ENCODE data around the gene MS4A4E.
A peak's percentile ranks its signal among the peaks of the same experiment; 100 is the strongest.

MS4A4E gene

GRCh38 chr11:60274416-60274815, 31.5 kb upstream of the MS4A4E start:
- Histone ChIP-seq H3K4me2 (ENCODE audit: low read depth, low read length, poor library complexity, severe bottlenecking) (no peak overlapping the region), H4K20me1 (ENCODE audit: low read depth, low read length) (no peaks in the 10 kb centered on the region), H3K9ac (ENCODE audit: low read length) (no peak overlapping the region), H3F3A (ENCODE audit: insufficient read depth) (no peaks in the 10 kb centered on the region), H3K4me3 (ENCODE audit: insufficient read depth, low read length, poor library complexity, severe bottlenecking) (no peak overlapping the region), H3K27me3 (ENCODE audit: low read length) (no peaks in the 10 kb centered on the region), H3K9me3 (ENCODE audit: insufficient read depth, low read length) (no peaks in the 10 kb centered on the region), H3K27ac (ENCODE audit: low read depth, low read length) (no peak overlapping the region), H2AFZ (ENCODE audit: low read depth, low read length, severe bottlenecking) (no peak overlapping the region), H3K79me2 (ENCODE audit: insufficient read depth, low read length) (no peaks in the 10 kb centered on the region), H3K9me2 (replicated peaks; ENCODE audit: insufficient read depth, low read length) (no peaks in the 10 kb centered on the region), H3K36me3 (ENCODE audit: low read length) (no peaks in the 10 kb centered on the region)
- TF ChIP-seq CTCF (IDR thresholded peaks at IDR 0.05; ENCODE audit: insufficient read depth, low read length, poor library complexity, severe bottlenecking) (no peak), EZH2phosphoT487 (conservative IDR thresholded peaks at IDR 0.05; ENCODE audit: low read length) (no peak)

- Histone ChIP-seq H3K9ac (ENCODE audit: low read length) (no peak overlapping the region), H3K4me3 (ENCODE audit: insufficient read depth, low read length, poor library complexity, severe bottlenecking) (no peak overlapping the region), H4K20me1 (ENCODE audit: low read depth, low read length) (no peaks in the 10 kb centered on the region), H3K79me2 (ENCODE audit: insufficient read depth, low read length) (no peaks in the 10 kb centered on the region), H3F3A (ENCODE audit: insufficient read depth) (no peaks in the 10 kb centered on the region), H3K9me3 (ENCODE audit: insufficient read depth, low read length) (no peaks in the 10 kb centered on the region), H3K9me2 (replicated peaks; ENCODE audit: insufficient read depth, low read length) (no peaks in the 10 kb centered on the region), H3K27me3 (ENCODE audit: low read length) (no peaks in the 10 kb centered on the region), H3K4me2 (ENCODE audit: low read depth, low read length, poor library complexity, severe bottlenecking) (no peak overlapping the region), H3K36me3 (ENCODE audit: low read length) (no peaks in the 10 kb centered on the region), H2AFZ (ENCODE audit: low read depth, low read length, severe bottlenecking) (no peak overlapping the region), H3K27ac (ENCODE audit: low read depth, low read length) (no peak overlapping the region)
- TF ChIP-seq CTCF (IDR thresholded peaks at IDR 0.05; ENCODE audit: insufficient read depth, low read length, poor library complexity, severe bottlenecking) (peak; percentile 50), EZH2phosphoT487 (conservative IDR thresholded peaks at IDR 0.05; ENCODE audit: low read length) (no peak)
Observed at GRCh38 chr11:60265373-60266214, 22.7 kb upstream of the MS4A4E start.

- H3K79me2 ChIP-seq (ENCODE audit: insufficient read depth, low read length), result no peaks in the 10 kb centered on the region
- H3K36me3 ChIP-seq (ENCODE audit: low read length), result no peaks in the 10 kb centered on the region
- H3K9me3 ChIP-seq (ENCODE audit: insufficient read depth, low read length), result no peaks in the 10 kb centered on the region; the same call in 1 of the 2 replicates
- H4K20me1 ChIP-seq (ENCODE audit: low read depth, low read length), result no peaks in the 10 kb centered on the region
- H2AFZ ChIP-seq (ENCODE audit: low read depth, low read length, severe bottlenecking), result no peak overlapping the region
- no peak overlapping the region for H3K4me2 ChIP-seq (ENCODE audit: low read depth, low read length, poor library complexity, severe bottlenecking)
- no peaks in the 10 kb centered on the region for H3K9me2 ChIP-seq (replicated peaks; ENCODE audit: insufficient read depth, low read length)
- H3K27me3 ChIP-seq (ENCODE audit: low read length), result no peaks in the 10 kb centered on the region
- no peak overlapping the region for H3K9ac ChIP-seq (ENCODE audit: low read length)
- no peak overlapping the region for H3K4me3 ChIP-seq (ENCODE audit: insufficient read depth, low read length, poor library complexity, severe bottlenecking)
- H3K27ac ChIP-seq (ENCODE audit: low read depth, low read length), result no peak overlapping the region
- H3F3A ChIP-seq (ENCODE audit: insufficient read depth), result no peaks in the 10 kb centered on the region
- no peak for TF ChIP-seq EZH2phosphoT487 (conservative IDR thresholded peaks at IDR 0.05; ENCODE audit: low read length)
- no peak for TF ChIP-seq CTCF (IDR thresholded peaks at IDR 0.05; ENCODE audit: insufficient read depth, low read length, poor library complexity, severe bottlenecking)
Observed at GRCh38 chr11:60264644-60265043, 21.7 kb upstream of the MS4A4E start.

All from SU-DHL-6 (cell line).